Retinal pigment epithelial cell (primary cell): ENCODE measurements around the gene DDR2.
"Not testable (repeated sequence)": the region's sequence is repeated elsewhere in the genome, so short reads cannot be mapped to it uniquely, and the experiment has no call there.

Experiments
- DNase-seq: peaks from one replicate; pipeline ENCODE4 v3.0.0-alpha.2; 2010; ENCODE audit warnings: low read depth
- H3K4me3 ChIP-seq: 2 replicates; pipeline ENCODE4 v1.5.1; 2011; ENCODE audit warnings: mild to moderate bottlenecking, low read length, control low read depth, moderate library complexity
- CTCF ChIP-seq: conservative IDR thresholded peaks from 2 replicates; pipeline ENCODE4 v1.5.1; 2011; ENCODE audit warnings: low read depth, low read length, control low read depth, inconsistent platforms

The DDR2 gene

GRCh38 chr1:162799995-162800830 lies 167.9 kb downstream of the DDR2 start:
- TF ChIP-seq CTCF = peak; percentile 65
- DNase-seq, H3K4me3 ChIP-seq: not testable (repeated sequence)

GRCh38 chr1:162807503-162807902 lies 175.2 kb downstream of the DDR2 start:
- H3K4me3 ChIP-seq, DNase-seq: not testable (repeated sequence)

GRCh38 chr1:162812357-162812756 lies 180.1 kb downstream of the DDR2 start:
- not testable (repeated sequence) for DNase-seq

GRCh38 chr1:162818136-162818535 lies 185.9 kb downstream of the DDR2 start:
- not testable (repeated sequence) for DNase-seq, H3K4me3 ChIP-seq

More at GRCh38 chr1:162812357-162812756, 180.1 kb downstream of the DDR2 start:
- not testable (repeated sequence) for H3K4me3 ChIP-seq

GRCh38 chr1:162818666-162819065 lies 186.4 kb downstream of the DDR2 start:
- H3K4me3 ChIP-seq, DNase-seq: not testable (repeated sequence)

- peak overlapping the region; percentile 70 for H3K4me3 ChIP-seq
- peak; percentile 13 for DNase-seq
- peak; percentile 40 for TF ChIP-seq CTCF
Measured at GRCh38 chr1:162822391-162823200, 190.3 kb downstream of the DDR2 start.

- no peak for TF ChIP-seq CTCF
- H3K4me3 ChIP-seq = no peak overlapping the region
- DNase-seq = no peak
Measured at GRCh38 chr1:162823231-162823630, 191.0 kb downstream of the DDR2 start.

- no peak for TF ChIP-seq CTCF
- no peak overlapping the region for H3K4me3 ChIP-seq
- no peak for DNase-seq
Measured at GRCh38 chr1:162823771-162824525, 191.7 kb downstream of the DDR2 start.
